ENCODE results near the gene BHLHE23.
"Not testable (repeated sequence)": the region's sequence is repeated elsewhere in the genome, so short reads cannot be mapped to it uniquely, and the experiment has no call there.

BHLHE23 gene

GRCh38 chr20:63043348-63044203 is 36.8 kb upstream of the BHLHE23 start:
- DNase-seq (ENCODE audit: low spot score): no peak

- DNase-seq (ENCODE audit: low spot score): no peak
Observed at GRCh38 chr20:63042448-63043071, 35.8 kb upstream of the BHLHE23 start.

DNA sequence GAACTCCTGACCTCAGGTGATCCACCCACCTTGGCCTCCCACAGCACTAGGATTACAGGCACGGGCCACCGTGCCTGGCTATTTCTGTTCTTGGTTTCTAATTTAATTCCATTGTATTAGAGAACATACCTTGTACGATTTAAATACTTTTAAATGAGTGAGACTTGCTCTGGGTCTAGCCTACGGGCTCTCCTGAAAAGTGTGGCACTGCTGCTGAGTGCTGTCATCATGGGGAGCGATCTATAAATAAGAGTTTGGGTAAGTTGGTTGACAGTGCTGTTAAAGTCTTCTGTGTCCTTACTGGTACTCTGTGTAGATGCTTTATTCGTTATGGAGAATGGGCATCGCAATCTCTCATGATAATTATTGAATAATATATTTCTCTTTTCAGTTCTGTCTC is 35.0 kb upstream of the BHLHE23 start:
- DNase-seq (ENCODE audit: low spot score): no peak

DNA sequence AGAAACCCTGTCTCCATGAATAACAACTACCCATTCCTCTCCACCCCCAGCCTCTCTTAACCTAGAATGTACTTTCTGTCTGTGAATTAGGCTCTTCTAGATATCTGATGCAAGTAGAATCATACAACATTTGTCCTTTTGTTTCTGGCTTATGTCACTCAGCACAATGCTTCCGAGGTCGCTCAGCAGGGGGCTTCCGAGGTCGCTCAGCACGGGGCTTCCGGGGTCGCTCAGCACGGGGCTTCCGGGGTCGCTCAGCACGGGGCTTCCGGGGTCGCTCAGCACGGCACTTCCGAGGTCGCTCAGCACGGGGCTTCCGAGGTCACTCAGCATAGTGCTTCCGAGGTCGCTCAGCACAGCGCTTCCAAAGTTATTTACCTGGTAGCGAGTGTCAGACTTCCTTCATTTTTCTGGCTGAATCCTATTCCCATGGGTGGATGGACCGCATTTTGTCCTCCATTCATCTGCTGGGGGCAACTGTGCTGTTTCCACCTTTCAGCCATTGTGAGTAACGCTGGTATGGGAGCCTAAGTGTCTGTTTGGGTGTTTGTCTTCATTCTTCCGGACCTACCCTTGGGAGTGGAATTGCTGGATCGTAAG is 31.0 kb upstream of the BHLHE23 start:
- DNase-seq (ENCODE audit: low spot score): no peak

GRCh38 chr20:63036291-63036690 is 29.5 kb upstream of the BHLHE23 start:
- DNase-seq (ENCODE audit: low spot score): no peak

DNA sequence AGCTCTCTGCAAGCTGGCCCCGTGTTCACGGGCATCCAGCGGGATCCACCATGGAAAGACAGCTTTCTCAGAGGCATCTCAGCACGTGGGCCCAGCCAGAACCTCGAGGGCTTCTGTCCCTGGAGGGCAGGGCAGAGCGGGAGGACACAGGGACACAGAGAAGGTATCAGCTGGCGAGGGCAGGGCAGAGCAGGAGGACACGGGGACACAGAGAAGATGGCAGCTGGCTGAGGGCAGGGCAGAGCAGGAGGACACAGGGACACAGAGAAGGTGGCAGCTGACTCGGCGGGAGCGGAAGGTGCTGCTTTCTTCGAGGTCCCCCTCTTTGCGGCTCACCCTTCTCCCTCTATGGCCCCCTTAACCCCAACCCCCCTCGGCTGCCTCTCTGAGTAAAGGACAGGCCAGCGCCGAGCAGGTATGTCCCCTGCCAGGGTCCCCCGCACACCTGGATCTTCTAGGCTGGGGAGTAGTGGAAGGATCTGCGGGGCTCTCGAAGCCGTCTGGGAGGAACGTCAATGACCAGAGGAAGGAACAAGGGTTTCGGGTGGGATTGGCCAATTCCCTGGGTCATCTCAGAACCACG is 28.9 kb upstream of the BHLHE23 start:
- DNase-seq (ENCODE audit: low spot score): no peak

- not testable (repeated sequence) for DNase-seq (ENCODE audit: low spot score)
Observed at GRCh38 chr20:63034710-63035602, 28.2 kb upstream of the BHLHE23 start.

- DNase-seq (ENCODE audit: low spot score): no peak
Observed at GRCh38 chr20:63033794-63034709, 27.3 kb upstream of the BHLHE23 start.

- DNase-seq (ENCODE audit: low spot score): no peak
Observed at GRCh38 chr20:63032861-63033793, 26.4 kb upstream of the BHLHE23 start.

DNA sequence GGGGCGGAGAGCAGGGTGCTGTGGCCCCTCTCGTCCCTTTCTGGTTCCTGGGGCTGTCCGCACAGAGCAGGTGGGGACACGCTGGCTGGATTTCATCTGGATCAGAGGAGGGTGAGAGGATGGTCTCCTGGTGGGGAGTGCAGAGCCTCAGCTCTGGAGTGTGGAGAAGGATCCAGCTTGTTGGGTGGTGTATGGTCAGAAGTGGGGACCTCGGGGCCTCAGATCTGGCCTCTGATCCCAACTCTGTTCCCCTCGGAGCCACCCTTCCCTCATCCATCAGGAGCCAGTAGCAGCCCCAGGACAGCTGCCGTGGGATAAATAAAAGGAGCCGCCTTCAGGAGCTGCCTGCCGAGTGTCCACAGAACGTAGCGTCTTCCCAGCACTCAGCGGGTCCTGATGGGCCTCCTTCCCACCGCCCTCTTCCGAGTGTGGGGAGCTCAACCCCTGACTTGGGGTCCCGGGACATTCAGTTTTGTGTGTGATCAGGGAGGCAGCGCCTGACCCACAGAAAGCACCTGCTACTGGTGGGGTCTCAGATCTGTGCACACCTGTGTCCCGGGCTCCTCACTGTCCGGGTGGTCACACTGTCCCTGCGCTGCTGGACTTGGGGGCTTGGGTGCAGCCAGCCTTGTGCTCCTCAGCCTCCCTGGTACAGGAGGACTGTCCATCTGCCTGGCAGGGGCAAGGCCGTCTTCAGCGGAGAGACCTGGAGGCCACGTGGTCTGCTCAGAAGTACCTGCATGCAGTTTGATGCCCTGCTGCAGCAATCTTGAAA is 25.4 kb upstream of the BHLHE23 start:
- DNase-seq (ENCODE audit: low spot score): no peak

GRCh38 chr20:63031251-63032014 is 24.7 kb upstream of the BHLHE23 start:
- no peak for DNase-seq (ENCODE audit: low spot score)

DNA sequence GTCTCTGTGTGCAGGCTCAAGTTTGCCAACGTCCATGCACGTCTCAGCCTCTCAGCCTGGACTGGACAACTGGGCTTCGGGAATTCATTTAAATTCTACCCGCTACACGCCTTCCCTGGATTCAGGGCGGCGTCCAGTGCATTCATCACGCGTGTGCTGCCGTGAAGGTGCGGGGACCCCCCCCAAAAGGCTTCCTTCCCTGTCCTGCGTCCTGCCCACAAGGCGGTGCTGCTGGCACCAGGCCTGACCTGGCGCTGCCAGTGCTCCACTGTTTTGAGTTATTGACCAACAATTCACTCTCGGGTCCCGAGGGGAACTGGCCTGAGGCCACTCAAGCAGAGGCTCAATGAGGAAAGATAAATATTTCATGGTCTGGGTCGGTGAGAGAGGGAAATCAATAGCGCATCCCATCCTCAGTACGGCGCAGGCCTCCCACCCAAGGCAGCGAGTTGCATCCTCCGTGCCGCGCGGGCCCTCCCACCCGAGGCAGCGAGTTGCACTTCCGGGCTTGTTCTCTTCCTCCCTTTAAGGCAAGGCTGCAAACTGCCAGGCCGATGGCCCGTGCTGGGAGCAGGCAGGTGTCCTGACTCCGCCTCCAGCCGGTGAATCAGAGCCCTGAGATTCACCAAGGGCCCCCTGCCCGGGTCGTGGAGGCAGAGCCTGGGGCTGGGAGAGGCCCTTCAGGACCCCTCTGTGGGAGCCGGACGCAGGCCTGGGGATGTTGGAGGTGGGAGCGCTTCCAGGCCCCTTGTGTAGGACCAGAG is 22.8 kb upstream of the BHLHE23 start:
- no peak for DNase-seq (ENCODE audit: low spot score)

- DNase-seq (ENCODE audit: low spot score): no peak
Observed at GRCh38 chr20:63028461-63028921, 21.7 kb upstream of the BHLHE23 start.

- DNase-seq (ENCODE audit: low spot score): no peak
Observed at GRCh38 chr20:63027922-63028389, 21.2 kb upstream of the BHLHE23 start.

GRCh38 chr20:63027221-63027921 is 20.6 kb upstream of the BHLHE23 start:
- no peak for DNase-seq (ENCODE audit: low spot score)

- no peak for DNase-seq (ENCODE audit: low spot score)
Observed at GRCh38 chr20:63026582-63027165, 19.9 kb upstream of the BHLHE23 start.

All from AG20443 (cell line).